ENCODE data around the gene BICRA. TPM values are rescaled to one million over a fixed set of nuclear protein-coding genes. Genes with fewer than 3 reads are reported as not detected.
A peak's percentile ranks its signal among the peaks of the same experiment; 100 is the strongest.
"Not testable (repeated sequence)": the region's sequence is repeated elsewhere in the genome, so short reads cannot be mapped to it uniquely, and the experiment has no call there.

BICRA gene
- total RNA-seq, 1 experiment from 2014 or later = 34.3 TPM

GRCh38 chr19:47595944-47596343 lies 13.0 kb upstream of the BICRA start:
- Mint-ChIP-seq H3K36me3 (ENCODE audit: insufficient read depth, unreplicated experiment) (peaks cover 20% of the 10 kb centered on the region), H3K4me1 (ENCODE audit: low read depth, unreplicated experiment) (peaks cover 7% of the 10 kb centered on the region), H3K27ac (ENCODE audit: unreplicated experiment) (no peak overlapping the region), H3K27me3 (ENCODE audit: insufficient read depth, unreplicated experiment) (no peaks in the 10 kb centered on the region), H3K4me3 (ENCODE audit: unreplicated experiment) (no peak overlapping the region), H3K9me3 (ENCODE audit: unreplicated experiment) (no peaks in the 10 kb centered on the region)
- Histone ChIP-seq H3K36me3 (ENCODE audit: control insufficient read depth, insufficient read depth, low read length) (no peaks in the 10 kb centered on the region), H3K4me1 (peaks cover 15% of the 10 kb centered on the region), H3K4me3 (ENCODE audit: low read depth, low read length) (no peak overlapping the region), H3K27me3 (replicated peaks; ENCODE audit: control insufficient read depth, insufficient read depth, low read length) (no peaks in the 10 kb centered on the region), H3K9me3 (no peaks in the 10 kb centered on the region)
- no TSS peak for BruUV-seq (replicated peaks)
- DNase-seq = no peak
- POLR2A ChIA-PET = no interaction called here
- TF ChIP-seq, protein P1, sequence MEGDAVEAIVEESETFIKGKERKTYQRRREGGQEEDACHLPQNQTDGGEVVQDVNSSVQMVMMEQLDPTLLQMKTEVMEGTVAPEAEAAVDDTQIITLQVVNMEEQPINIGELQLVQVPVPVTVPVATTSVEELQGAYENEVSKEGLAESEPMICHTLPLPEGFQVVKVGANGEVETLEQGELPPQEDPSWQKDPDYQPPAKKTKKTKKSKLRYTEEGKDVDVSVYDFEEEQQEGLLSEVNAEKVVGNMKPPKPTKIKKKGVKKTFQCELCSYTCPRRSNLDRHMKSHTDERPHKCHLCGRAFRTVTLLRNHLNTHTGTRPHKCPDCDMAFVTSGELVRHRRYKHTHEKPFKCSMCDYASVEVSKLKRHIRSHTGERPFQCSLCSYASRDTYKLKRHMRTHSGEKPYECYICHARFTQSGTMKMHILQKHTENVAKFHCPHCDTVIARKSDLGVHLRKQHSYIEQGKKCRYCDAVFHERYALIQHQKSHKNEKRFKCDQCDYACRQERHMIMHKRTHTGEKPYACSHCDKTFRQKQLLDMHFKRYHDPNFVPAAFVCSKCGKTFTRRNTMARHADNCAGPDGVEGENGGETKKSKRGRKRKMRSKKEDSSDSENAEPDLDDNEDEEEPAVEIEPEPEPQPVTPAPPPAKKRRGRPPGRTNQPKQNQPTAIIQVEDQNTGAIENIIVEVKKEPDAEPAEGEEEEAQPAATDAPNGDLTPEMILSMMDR (IDR thresholded peaks at IDR 0.05; ENCODE audit: insufficient read depth in 1 of 2, low read depth in 1 of 2, low read length in 1 of 2, severe bottlenecking in 1 of 2, unreplicated experiment in 1 of 2) = no peak
- intact Hi-C loops (cut with micrococcal nuclease; ENCODE audit: unreplicated experiment) = no loop called here
- CTCF ChIA-PET = interaction anchor here (0.9 kb wide), 1 partner anchor 112 kb away, joined by 6 read pairs; no protein-coding TSS in a partner anchor

GRCh38 chr19:47598407-47599349 lies 10.3 kb upstream of the BICRA start:
- peak overlapping the region; percentile 35 for H3K4me3 ChIP-seq (ENCODE audit: low read depth, low read length)
- peaks cover 29% of the 10 kb centered on the region for H3K36me3 Mint-ChIP-seq (ENCODE audit: insufficient read depth, unreplicated experiment)
- H3K27me3 ChIP-seq (replicated peaks; ENCODE audit: control insufficient read depth, insufficient read depth, low read length) = no peaks in the 10 kb centered on the region
- H3K27me3 Mint-ChIP-seq (ENCODE audit: insufficient read depth, unreplicated experiment) = no peaks in the 10 kb centered on the region
- intact Hi-C loops (cut with micrococcal nuclease; ENCODE audit: unreplicated experiment) = no loop called here
- no peaks in the 10 kb centered on the region for H3K9me3 Mint-ChIP-seq (ENCODE audit: unreplicated experiment)
- CTCF ChIA-PET = interaction anchor here (0.7 to 1.6 kb wide), 7 partner anchors 19 to 163 kb away, joined by 3 to 8 read pairs (median 3); no protein-coding TSS in a partner anchor
- TF ChIP-seq, protein P1 (IDR thresholded peaks at IDR 0.05; ENCODE audit: insufficient read depth in 1 of 2, low read depth in 1 of 2, low read length in 1 of 2, severe bottlenecking in 1 of 2, unreplicated experiment in 1 of 2) = no peak
- H3K4me3 Mint-ChIP-seq (ENCODE audit: unreplicated experiment) = peak overlapping the region; percentile 77
- BruUV-seq (replicated peaks) = TSS peak; percentile 73
- H3K36me3 ChIP-seq (ENCODE audit: control insufficient read depth, insufficient read depth, low read length) = no peaks in the 10 kb centered on the region
- peak; percentile 83 to 85 for DNase-seq
- H3K4me1 ChIP-seq = peaks cover 24% of the 10 kb centered on the region
- no peaks in the 10 kb centered on the region for H3K9me3 ChIP-seq
- POLR2A ChIA-PET = interaction anchor here (0.7 to 2.8 kb wide), 2 partner anchors 49 to 68 kb away, joined by 6 to 23 read pairs; no protein-coding TSS in a partner anchor
- peaks cover 21% of the 10 kb centered on the region for H3K4me1 Mint-ChIP-seq (ENCODE audit: low read depth, unreplicated experiment)
- H3K27ac Mint-ChIP-seq (ENCODE audit: unreplicated experiment) = peak overlapping the region; percentile 87

DNA sequence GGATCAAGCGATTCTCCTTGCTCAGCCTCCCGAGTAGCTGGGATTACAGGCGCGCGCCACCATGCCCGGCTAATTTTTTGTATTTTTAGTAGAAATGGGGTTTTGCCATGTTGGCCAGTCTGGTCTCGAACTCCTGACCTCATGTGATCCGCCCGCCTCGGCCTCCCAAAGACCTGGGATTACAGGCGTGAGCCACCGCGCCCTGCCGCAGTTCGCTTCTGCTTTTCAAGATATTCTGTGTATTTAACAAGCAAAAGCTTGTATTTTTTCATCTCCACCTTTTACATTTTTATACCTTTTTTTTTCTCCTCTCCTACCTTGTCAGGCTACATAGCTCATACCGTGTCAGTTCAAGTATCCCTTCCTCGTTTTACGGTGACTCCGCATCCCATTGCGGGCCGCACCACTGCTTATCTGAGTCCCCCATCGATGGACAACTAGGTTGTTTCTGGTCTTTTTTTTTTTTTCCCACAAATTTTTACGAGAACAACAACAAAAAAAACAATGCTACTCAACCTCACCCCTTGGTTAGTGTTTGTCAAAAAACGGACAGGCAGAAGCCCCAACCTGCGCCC lies 9.2 kb upstream of the BICRA start:
- not testable (repeated sequence) for BruUV-seq (replicated peaks); H3K9me3 Mint-ChIP-seq (ENCODE audit: unreplicated experiment); H3K9me3 ChIP-seq; DNase-seq; H3K27me3 Mint-ChIP-seq (ENCODE audit: insufficient read depth, unreplicated experiment); H3K36me3 ChIP-seq (ENCODE audit: control insufficient read depth, insufficient read depth, low read length); H3K27me3 ChIP-seq (replicated peaks; ENCODE audit: control insufficient read depth, insufficient read depth, low read length)
- peak overlapping the region; percentile 77 for H3K4me3 Mint-ChIP-seq (ENCODE audit: unreplicated experiment)
- peak overlapping the region; percentile 46 for H3K4me3 ChIP-seq (ENCODE audit: low read depth, low read length)
- POLR2A ChIA-PET = interaction anchor here (0.9 to 2.8 kb wide), 5 partner anchors 8 to 67 kb away, joined by 3 to 23 read pairs (median 11); no protein-coding TSS in a partner anchor
- CTCF ChIA-PET = interaction anchor here (0.9 to 1.7 kb wide), 6 partner anchors 18 to 163 kb away, joined by 3 to 7 read pairs (median 4); partner anchors contain the start of gene NAPA
- peaks cover 21% of the 10 kb centered on the region for H3K4me1 Mint-ChIP-seq (ENCODE audit: low read depth, unreplicated experiment)
- H3K4me1 ChIP-seq = peaks cover 24% of the 10 kb centered on the region
- peaks cover 29% of the 10 kb centered on the region for H3K36me3 Mint-ChIP-seq (ENCODE audit: insufficient read depth, unreplicated experiment)
- intact Hi-C loops (cut with micrococcal nuclease; ENCODE audit: unreplicated experiment) = loop anchor here (1.0 to 5.0 kb wide), 6 partner anchors 9 to 162 kb away; partner anchors contain the start of gene NAPA
- peak overlapping the region; percentile 87 for H3K27ac Mint-ChIP-seq (ENCODE audit: unreplicated experiment)

Measured in Caco-2 (cell line).